SK-N-SH (cell line): Measurements from ENCODE around the gene CYP4F3.
"Not testable (repeated sequence)": the region's sequence is repeated elsewhere in the genome, so short reads cannot be mapped to it uniquely, and the experiment has no call there.

Experiments used
- CTCF ChIP-seq: fragments of 200-600 bp; sonication (generic); IDR thresholded peaks from 2 replicates; pipeline ENCODE4 v1.6.1; 2017; ENCODE audit warnings: antibody characterized with exemption, mild to moderate bottlenecking, moderate library complexity
- EP300 ChIP-seq, 2 experiments: IDR thresholded peaks; 2 replicates each; pipeline versions ENCODE4 v1.4.0 to v1.6.1; 2012; ENCODE audit warnings: borderline replicate concordance in 1 of 2, low read depth in 1 of 2, low read length in 1 of 2
- FOSL2 ChIP-seq: IDR thresholded peaks from 2 replicates; pipeline ENCODE4 v1.4.0; 2012; ENCODE audit warnings: low read depth, mild to moderate bottlenecking, moderate library complexity, borderline replicate concordance
- FOXM1 ChIP-seq: IDR thresholded peaks from 2 replicates; pipeline ENCODE4 v1.4.0; 2012; ENCODE audit warnings: low read depth, mild to moderate bottlenecking
- MEF2A ChIP-seq: IDR thresholded peaks from 2 replicates; pipeline ENCODE4 v1.4.0; 2012; ENCODE audit warnings: low read depth, borderline replicate concordance
- MXI1 ChIP-seq: IDR thresholded peaks from 2 replicates; pipeline ENCODE4 v1.6.1; 2012; ENCODE audit warnings: mild to moderate bottlenecking, low read depth, low read length, improper control_type of control experiment
- NFIC ChIP-seq: IDR thresholded peaks from 2 replicates; pipeline ENCODE4 v1.4.0; 2012; ENCODE audit warnings: borderline replicate concordance
- POLR2AphosphoS5 ChIP-seq: IDR thresholded peaks from 2 replicates; pipeline ENCODE4 v1.6.1; 2012; ENCODE audit warnings: low read depth, low read length
- RAD21 ChIP-seq: IDR thresholded peaks from 2 replicates; pipeline ENCODE4 v1.6.1; 2012; ENCODE audit warnings: mild to moderate bottlenecking, low read length
- RFX5 ChIP-seq: IDR thresholded peaks from 2 replicates; pipeline ENCODE4 v1.6.1; 2012; ENCODE audit warnings: mild to moderate bottlenecking, improper control_type of control experiment, low read length
- SMC3 ChIP-seq: IDR thresholded peaks from 2 replicates; pipeline ENCODE4 v1.6.1; 2012; ENCODE audit warnings: low read depth, low read length, improper control_type of control experiment
- TEAD4 ChIP-seq: IDR thresholded peaks from 2 replicates; pipeline ENCODE4 v1.4.0; 2012; ENCODE audit warnings: mild to moderate bottlenecking, borderline replicate concordance; ENCODE audit not compliant: insufficient read depth
- ZBTB33 ChIP-seq: IDR thresholded peaks from 2 replicates; pipeline ENCODE4 v1.4.0; 2012; ENCODE audit warnings: low read depth, borderline replicate concordance

- TF ChIP-seq RAD21; CTCF; RFX5; MEF2A; POLR2AphosphoS5; ZBTB33; EP300 (IDR thresholded peaks at IDR 0.05; ENCODE audit: borderline replicate concordance in 1 of 2, low read depth in 1 of 2, low read length in 1 of 2); MXI1; FOSL2; FOXM1; TEAD4; SMC3; NFIC: not testable (repeated sequence)
Observed at GRCh38 chr19:15607978-15608925, 32.4 kb upstream of the CYP4F3 start.
